Loucy (cell line): ENCODE measurements around the gene ACHE.
"Not testable (repeated sequence)": the region's sequence is repeated elsewhere in the genome, so short reads cannot be mapped to it uniquely, and the experiment has no call there.

Experiments
- H2AFZ ChIP-seq: fragments of 200-600 bp; sonication (generic); 2 replicates; pipeline ENCODE4 v1.6.0; 2016; ENCODE audit warnings: antibody characterized with exemption, mild to moderate bottlenecking, low read length, moderate library complexity
- H3F3A ChIP-seq: fragments of 200-600 bp; 2 replicates; pipeline ENCODE4 v1.6.0; 2016; ENCODE audit warnings: antibody characterized with exemption, low read depth, mild to moderate bottlenecking
- H3K27me3 ChIP-seq: fragments of 200-600 bp; sonication (generic); 2 replicates; pipeline ENCODE4 v1.6.1; 2014; ENCODE audit warnings: low read length, mild to moderate bottlenecking; ENCODE audit not compliant: insufficient read depth, poor library complexity, severe bottlenecking
- H3K36me3 ChIP-seq: fragments of 200-600 bp; sonication (generic); 2 replicates; pipeline ENCODE4 v1.6.1; 2016; ENCODE audit warnings: low read length; ENCODE audit not compliant: insufficient read depth
- H3K4me1 ChIP-seq: fragments of 200-600 bp; sonication (generic); 2 replicates; pipeline ENCODE4 v1.5.1; 2014; ENCODE audit warnings: low read length, mild to moderate bottlenecking; ENCODE audit not compliant: insufficient read depth, poor library complexity, severe bottlenecking
- H3K4me2 ChIP-seq: fragments of 200-600 bp; sonication (generic); 2 replicates; pipeline ENCODE4 v1.6.0; 2014; ENCODE audit warnings: antibody characterized with exemption, low read length, low read depth, mild to moderate bottlenecking; ENCODE audit not compliant: poor library complexity, severe bottlenecking
- H3K4me3 ChIP-seq: fragments of 200-600 bp; sonication (generic); 2 replicates; pipeline ENCODE4 v1.5.1; 2014; ENCODE audit warnings: low read length, mild to moderate bottlenecking, mixed read lengths; ENCODE audit not compliant: poor library complexity, severe bottlenecking
- H3K79me2 ChIP-seq: fragments of 200-600 bp; sonication (generic); 2 replicates; pipeline ENCODE4 v1.6.1; 2014; ENCODE audit warnings: low read length; ENCODE audit not compliant: insufficient read depth
- H3K9ac ChIP-seq: fragments of 200-600 bp; sonication (generic); 2 replicates; pipeline ENCODE4 v1.6.0; 2014; ENCODE audit warnings: mild to moderate bottlenecking, low read depth, low read length, moderate library complexity; ENCODE audit not compliant: poor library complexity, severe bottlenecking
- H3K9me2 ChIP-seq: fragments of 200-600 bp; sonication (generic); replicated peaks from 2 replicates; pipeline ENCODE4 v1.6.1; 2016; ENCODE audit warnings: low read depth, low read length, mixed read lengths
- H3K9me3 ChIP-seq: fragments of 200-600 bp; sonication (generic); 2 replicates; pipeline ENCODE4 v1.6.1; 2014; ENCODE audit warnings: mild to moderate bottlenecking, antibody characterized with exemption, low read length, low read depth; ENCODE audit not compliant: insufficient read depth
- H4K20me1 ChIP-seq: fragments of 200-600 bp; sonication (generic); 2 replicates; pipeline ENCODE4 v1.6.0; 2014; ENCODE audit warnings: antibody characterized with exemption, low read length, mild to moderate bottlenecking; ENCODE audit not compliant: insufficient read depth, poor library complexity, severe bottlenecking
- EZH2phosphoT487 ChIP-seq: fragments of 200-600 bp; IDR thresholded peaks from 2 replicates; pipeline ENCODE4 v1.6.1; 2018; ENCODE audit warnings: antibody characterized with exemption, mild to moderate bottlenecking, moderate library complexity, borderline replicate concordance
- TF ChIP-seq, protein P1 (sequence below): fragments of 200-600 bp; sonication (generic); conservative IDR thresholded peaks from 2 replicates; pipeline ENCODE4 v1.5.1; 2014; ENCODE audit warnings: mild to moderate bottlenecking, antibody characterized with exemption, low read length

ACHE gene

GRCh38 chr7:100859856-100860255 lies 35.8 kb downstream of the ACHE start:
- H2AFZ ChIP-seq: no peak overlapping the region
- H3F3A ChIP-seq: no peaks in the 10 kb centered on the region
- H3K9me3 ChIP-seq: no peaks in the 10 kb centered on the region
- H3K36me3 ChIP-seq: no peaks in the 10 kb centered on the region
- H4K20me1 ChIP-seq: no peaks in the 10 kb centered on the region
- no peaks in the 10 kb centered on the region for H3K9me2 ChIP-seq
- no peak overlapping the region for H3K4me3 ChIP-seq
- H3K9ac ChIP-seq: no peak overlapping the region
- no peaks in the 10 kb centered on the region for H3K27me3 ChIP-seq
- no peak overlapping the region for H3K4me2 ChIP-seq
- TF ChIP-seq EZH2phosphoT487: no peak
- TF ChIP-seq, protein P1, sequence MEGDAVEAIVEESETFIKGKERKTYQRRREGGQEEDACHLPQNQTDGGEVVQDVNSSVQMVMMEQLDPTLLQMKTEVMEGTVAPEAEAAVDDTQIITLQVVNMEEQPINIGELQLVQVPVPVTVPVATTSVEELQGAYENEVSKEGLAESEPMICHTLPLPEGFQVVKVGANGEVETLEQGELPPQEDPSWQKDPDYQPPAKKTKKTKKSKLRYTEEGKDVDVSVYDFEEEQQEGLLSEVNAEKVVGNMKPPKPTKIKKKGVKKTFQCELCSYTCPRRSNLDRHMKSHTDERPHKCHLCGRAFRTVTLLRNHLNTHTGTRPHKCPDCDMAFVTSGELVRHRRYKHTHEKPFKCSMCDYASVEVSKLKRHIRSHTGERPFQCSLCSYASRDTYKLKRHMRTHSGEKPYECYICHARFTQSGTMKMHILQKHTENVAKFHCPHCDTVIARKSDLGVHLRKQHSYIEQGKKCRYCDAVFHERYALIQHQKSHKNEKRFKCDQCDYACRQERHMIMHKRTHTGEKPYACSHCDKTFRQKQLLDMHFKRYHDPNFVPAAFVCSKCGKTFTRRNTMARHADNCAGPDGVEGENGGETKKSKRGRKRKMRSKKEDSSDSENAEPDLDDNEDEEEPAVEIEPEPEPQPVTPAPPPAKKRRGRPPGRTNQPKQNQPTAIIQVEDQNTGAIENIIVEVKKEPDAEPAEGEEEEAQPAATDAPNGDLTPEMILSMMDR: no peak
- H3K79me2 ChIP-seq: no peaks in the 10 kb centered on the region
- no peaks in the 10 kb centered on the region for H3K4me1 ChIP-seq

DNA sequence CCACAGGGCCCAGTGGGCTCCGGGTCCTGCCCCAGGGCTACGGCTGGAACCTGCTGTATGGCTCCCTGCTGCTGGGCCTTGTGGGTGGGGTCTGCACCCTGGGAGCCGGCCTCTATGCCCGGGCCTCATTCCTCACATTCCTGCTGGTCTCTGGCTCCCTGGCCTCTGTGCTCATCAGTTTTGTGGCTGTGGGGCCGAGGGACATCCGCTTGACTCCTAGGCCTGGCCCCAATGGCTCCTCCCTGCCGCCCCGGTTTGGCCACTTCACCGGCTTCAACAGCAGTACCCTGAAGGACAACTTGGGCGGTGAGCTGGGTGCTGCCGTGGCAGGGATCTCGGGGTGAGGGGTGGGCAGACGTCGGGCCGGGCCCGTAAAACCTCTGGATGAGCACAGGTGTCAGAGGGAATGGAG lies 38.8 kb downstream of the ACHE start:
- Histone ChIP-seq H3K4me2 (no peak overlapping the region), H3K79me2 (peaks cover 11% of the 10 kb centered on the region; the same call in 1 of the 2 replicates), H3K36me3 (no peaks in the 10 kb centered on the region), H3K4me3 (no peak overlapping the region), H4K20me1 (no peaks in the 10 kb centered on the region), H3K9me3 (no peaks in the 10 kb centered on the region), H3K9ac (no peak overlapping the region), H3K9me2 (no peaks in the 10 kb centered on the region), H2AFZ (no peak overlapping the region), H3K4me1 (peaks cover 11% of the 10 kb centered on the region), H3K27me3 (no peaks in the 10 kb centered on the region), H3F3A (no peaks in the 10 kb centered on the region)
- TF ChIP-seq, protein P1: no peak
- no peak for TF ChIP-seq EZH2phosphoT487

DNA sequence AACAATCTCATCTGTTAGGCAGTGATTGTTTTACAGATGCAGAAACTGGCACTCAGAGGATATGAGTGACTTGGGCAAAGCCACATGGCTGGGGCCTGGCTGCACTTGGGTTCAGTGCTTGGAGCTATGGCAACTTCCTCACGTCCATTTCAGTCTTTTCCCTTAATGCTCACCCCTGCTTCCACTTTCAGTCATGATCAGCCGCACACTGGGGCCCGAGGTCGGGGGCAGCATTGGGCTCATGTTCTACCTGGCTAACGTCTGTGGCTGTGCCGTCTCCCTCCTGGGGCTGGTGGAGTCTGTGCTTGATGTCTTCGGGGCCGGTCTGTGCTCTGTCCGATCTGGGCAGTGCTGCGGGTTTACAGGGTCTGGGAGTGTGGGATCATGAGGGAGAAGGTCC lies 40.2 kb downstream of the ACHE start:
- Histone ChIP-seq H2AFZ (no peak overlapping the region), H3K9me2 (no peaks in the 10 kb centered on the region), H3K79me2 (peaks cover 11% of the 10 kb centered on the region; the same call in 1 of the 2 replicates), H3K36me3 (no peaks in the 10 kb centered on the region), H3K9ac (no peak overlapping the region), H3K4me2 (no peak overlapping the region), H4K20me1 (no peaks in the 10 kb centered on the region), H3F3A (no peaks in the 10 kb centered on the region), H3K4me3 (no peak overlapping the region), H3K9me3 (no peaks in the 10 kb centered on the region), H3K27me3 (no peaks in the 10 kb centered on the region), H3K4me1 (peaks cover 13% of the 10 kb centered on the region)
- no peak for TF ChIP-seq EZH2phosphoT487
- TF ChIP-seq, protein P1: no peak

GRCh38 chr7:100854899-100855298 lies 40.8 kb downstream of the ACHE start:
- H3K4me1 ChIP-seq: peaks cover 13% of the 10 kb centered on the region
- H2AFZ ChIP-seq, H3K9me3 ChIP-seq, H3F3A ChIP-seq, H4K20me1 ChIP-seq, H3K9ac ChIP-seq, H3K9me2 ChIP-seq, H3K27me3 ChIP-seq, H3K36me3 ChIP-seq, H3K4me3 ChIP-seq, H3K4me2 ChIP-seq: not testable (repeated sequence)
- peaks cover 11% of the 10 kb centered on the region; the same call in 1 of the 2 replicates for H3K79me2 ChIP-seq
